T-helper 9 cell (primary cell): ENCODE data around the gene DAPP1.

ENCODE experiments used
- DNase-seq: peaks from one replicate; pipeline ENCODE4 v3.0.0-alpha.2; 2020

The DAPP1 gene

GRCh38 chr4:99857307-99857706 is 40.7 kb downstream of the DAPP1 start:
- DNase-seq = no peak

- DNase-seq = no peak
These were observed 43.0 kb downstream of the DAPP1 start for GRCh38 chr4:99859618-99860017.

GRCh38 chr4:99860521-99860920 is 43.9 kb downstream of the DAPP1 start:
- DNase-seq = no peak

GRCh38 chr4:99861120-99861905 is 44.7 kb downstream of the DAPP1 start:
- DNase-seq = no peak

- no peak for DNase-seq
These were observed 47.2 kb downstream of the DAPP1 start for GRCh38 chr4:99863804-99864203.

GRCh38 chr4:99868126-99868596 is 51.5 kb downstream of the DAPP1 start:
- no peak for DNase-seq

- no peak for DNase-seq
These were observed 55.9 kb downstream of the DAPP1 start for GRCh38 chr4:99872570-99872969.

GRCh38 chr4:99875071-99875470 is 58.4 kb downstream of the DAPP1 start:
- DNase-seq = no peak

- no peak for DNase-seq
These were observed 60.3 kb downstream of the DAPP1 start for GRCh38 chr4:99876946-99877345.

- no peak for DNase-seq
These were observed 62.0 kb downstream of the DAPP1 start for GRCh38 chr4:99878604-99879003.

GRCh38 chr4:99879458-99879857 is 62.8 kb downstream of the DAPP1 start:
- no peak for DNase-seq

GRCh38 chr4:99885063-99885664 is 68.5 kb downstream of the DAPP1 start:
- no peak for DNase-seq

GRCh38 chr4:99885687-99886086 is 69.1 kb downstream of the DAPP1 start:
- no peak for DNase-seq

- no peak for DNase-seq
These were observed 69.5 kb downstream of the DAPP1 start for GRCh38 chr4:99886146-99886545.

- no peak for DNase-seq
These were observed 71.2 kb downstream of the DAPP1 start for GRCh38 chr4:99887837-99888236.

- no peak for DNase-seq
These were observed 74.7 kb downstream of the DAPP1 start for GRCh38 chr4:99891351-99891750.

GRCh38 chr4:99893029-99893428 is 76.4 kb downstream of the DAPP1 start:
- no peak for DNase-seq

GRCh38 chr4:99893839-99894160 is 77.2 kb downstream of the DAPP1 start:
- DNase-seq = no peak

- DNase-seq = peak; percentile 79
These were observed 77.8 kb downstream of the DAPP1 start, which contains the start of gene LAMTOR3 for GRCh38 chr4:99894161-99894997. TSS of gene LAMTOR3 (minus strand) at chr4:99894427. CDS start at chr4:99893963, 464 bp downstream.

GRCh38 chr4:99894998-99895397 is 78.4 kb downstream of the DAPP1 start:
- DNase-seq = no peak

- no peak for DNase-seq
These were observed 98.8 kb downstream of the DAPP1 start for GRCh38 chr4:99915449-99915848.

GRCh38 chr4:99917575-99917974 is 100.9 kb downstream of the DAPP1 start:
- DNase-seq = no peak

GRCh38 chr4:99918656-99919055 is 102.0 kb downstream of the DAPP1 start:
- DNase-seq = no peak
